K562 (cell line): ENCODE measurements around the gene CSK. TPM values are rescaled to one million over a fixed set of nuclear protein-coding genes. Genes with fewer than 3 reads are reported as not detected.

Experiments used
- ATAC-seq: fragments of 200-7000 bp; cut with Tn5 transposase; 3 replicates; pipeline ENCODE4 v1.9.1; 2020; ENCODE audit warnings: moderate library complexity
- BruUV-seq: library from RNA; stranded (reverse); fragments of 400-500 nt; replicated peaks from 2 replicates; lab custom pipeline; 2021; lab: Mats Ljungman, UMichigan
- CTCF ChIA-PET: fragments of 300-600 bp; formaldehyde crosslinking; extraction: SDS; loops from one replicate; lab custom pipeline; 2021; ENCODE audit warnings: low intra/inter-chr PET ratio; lab: Yijun Ruan, JAX
- POLR2A ChIA-PET: fragments of 300-600, 350-650 bp; sonication (Branson Sonifier 250); formaldehyde crosslinking; extraction: SDS; loops from one replicate; lab custom pipeline; 2021; ENCODE audit warnings: antibody characterized with exemption, inconsistent platforms; lab: Yijun Ruan, JAX
- DNase-seq, 4 experiments: peaks; one replicate each; pipeline versions ENCODE4 v3.0.0 to v3.0.0-alpha.2; 2011 to 2018; ENCODE audit warnings: low spot score in 3 of 4, mixed read lengths in 3 of 4; ENCODE audit errors: extremely low read depth in 1 of 4
- FAIRE-seq: peaks from 2 replicates; lab custom pipeline; 2011; peaks lifted over from hg19 to GRCh38; lab: Jason Lieb, UNC
- H2AFZ ChIP-seq: 2 replicates; pipeline ENCODE4 v1.6.0; 2011; ENCODE audit warnings: low read depth, low read length, control low read depth, inconsistent platforms
- H3K27ac ChIP-seq: fragments of 200-600 bp; 3 replicates; pipeline ENCODE4 v1.8.0; 2011; ENCODE audit warnings: low read depth, mild to moderate bottlenecking, control low read depth, inconsistent platforms, low read length, moderate library complexity, mixed read lengths; ENCODE audit errors: extremely low read depth
- H3K27me3 ChIP-seq, 2 experiments: fragments of 300-600 bp in 1 of 2; 2 replicates in 1 of 2; 3 replicates in 1 of 2; pipeline versions ENCODE4 v1.6.0 to v1.8.0; 2011; ENCODE audit warnings: inconsistent platforms in 2 of 2, low read length in 2 of 2, mild to moderate bottlenecking in 1 of 2, mixed read lengths in 1 of 2, moderate library complexity in 1 of 2; ENCODE audit not compliant: control insufficient read depth in 2 of 2, insufficient read depth in 2 of 2
- H3K36me3 ChIP-seq: fragments of 300-600 bp; 3 replicates; pipeline ENCODE4 v1.8.0; 2011; ENCODE audit warnings: mild to moderate bottlenecking, low read length, inconsistent platforms; ENCODE audit not compliant: control insufficient read depth, insufficient read depth
- H3K4me1 ChIP-seq, 2 experiments: fragments of 200-600 bp in 1 of 2; replicated peaks in 1 of 2; 2 replicates in 1 of 2; 3 replicates in 1 of 2; pipeline versions ENCODE4 v1.5.1 to v1.8.0; 2011; ENCODE audit warnings: inconsistent platforms in 2 of 2, low read length in 2 of 2, mild to moderate bottlenecking in 1 of 2, mixed read lengths in 1 of 2, moderate library complexity in 1 of 2; ENCODE audit not compliant: control insufficient read depth in 2 of 2, insufficient read depth in 2 of 2
- H3K4me2 ChIP-seq: 2 replicates; pipeline ENCODE4 v1.6.1; 2011; ENCODE audit warnings: low read length, control low read depth, inconsistent platforms, mixed read lengths; ENCODE audit not compliant: insufficient read depth
- H3K4me3 ChIP-seq: fragments of 200-600 bp; sonication (generic), shearing (Covaris generic); 2 replicates; pipeline ENCODE4 v1.5.1; 2016; ENCODE audit warnings: control low read depth, inconsistent platforms
- H3K79me2 ChIP-seq: fragments of 200-600 bp; 3 replicates; pipeline ENCODE4 v1.8.0; 2011; ENCODE audit warnings: low read length, inconsistent platforms; ENCODE audit not compliant: control insufficient read depth, insufficient read depth
- H3K9ac ChIP-seq, 2 experiments: 2 replicates each; pipeline versions ENCODE4 v1.6.0 to v1.6.1; 2011; ENCODE audit warnings: low read depth in 2 of 2, low read length in 2 of 2, control low read depth in 1 of 2, inconsistent platforms in 1 of 2, mild to moderate bottlenecking in 1 of 2, mixed read lengths in 1 of 2; ENCODE audit not compliant: insufficient read depth in 1 of 2
- H3K9me1 ChIP-seq: one replicate; pipeline ENCODE4 v1.6.0; 2011; ENCODE audit warnings: inconsistent platforms, mild to moderate bottlenecking, low read length, moderate library complexity; ENCODE audit not compliant: control insufficient read depth, insufficient read depth
- H3K9me3 ChIP-seq: replicated peaks from 2 replicates; pipeline ENCODE4 v1.5.1; 2011; ENCODE audit warnings: low read depth, low read length, inconsistent platforms; ENCODE audit not compliant: control insufficient read depth, insufficient read depth
- H4K20me1 ChIP-seq: replicated peaks from 2 replicates; pipeline ENCODE4 v1.6.1; 2011; ENCODE audit warnings: low read length, inconsistent platforms, mixed read lengths; ENCODE audit not compliant: control insufficient read depth, insufficient read depth
- CREM ChIP-seq: IDR thresholded peaks from 2 replicates; pipeline ENCODE4 v1.6.1; 2014; ENCODE audit warnings: antibody characterized with exemption, low read depth
- DEAF1 ChIP-seq: fragments of 450-650 bp; formaldehyde crosslinking; IDR thresholded peaks from 2 replicates; pipeline ENCODE4 v1.4.0; 2020; ENCODE audit warnings: mild to moderate bottlenecking, moderate library complexity
- HCFC1 ChIP-seq: IDR thresholded peaks from 2 replicates; pipeline ENCODE4 v1.6.1; 2012; ENCODE audit warnings: low read depth, low read length, improper control_type of control experiment
- HMGXB4 ChIP-seq: sonication (generic); formaldehyde crosslinking; IDR thresholded peaks from 2 replicates; pipeline ENCODE4 v1.8.1; 2023; ENCODE audit warnings: mild to moderate bottlenecking, missing genetic modification reagents
- IRF9 ChIP-seq: fragments of 450-650 bp; IDR thresholded peaks from 2 replicates; pipeline ENCODE4 v1.6.1; 2016; ENCODE audit warnings: missing biosample characterization, missing genetic modification characterization
- JUND ChIP-seq, 2 experiments: IDR thresholded peaks; 2 replicates in 1 of 2; 3 replicates in 1 of 2; pipeline ENCODE4 v1.6.1; 2011; ENCODE audit warnings: borderline replicate concordance in 2 of 2, low read depth in 2 of 2, low read length in 2 of 2, improper control_type of control experiment in 1 of 2, missing biosample characterization in 1 of 2, missing genetic modification characterization in 1 of 2, missing genetic modification reagents in 1 of 2
- NCOA4 ChIP-seq: fragments of 450-650 bp; IDR thresholded peaks from 2 replicates; pipeline ENCODE4 v1.6.1; 2018; ENCODE audit warnings: mild to moderate bottlenecking; ENCODE audit not compliant: partially characterized antibody
- POLR2G ChIP-seq: fragments of 200-400 bp; formaldehyde crosslinking; IDR thresholded peaks from 2 replicates; pipeline ENCODE4 v1.6.1; 2017; ENCODE audit warnings: low read depth, mild to moderate bottlenecking, antibody characterized with exemption, low read length, moderate library complexity
- SMARCC2 ChIP-seq: fragments of 450-650 bp; IDR thresholded peaks from 2 replicates; pipeline ENCODE4 v1.6.1; 2017; ENCODE audit warnings: antibody characterized with exemption, moderate library complexity, mild to moderate bottlenecking, low read depth
- STAT6 ChIP-seq: sonication (generic); formaldehyde crosslinking; IDR thresholded peaks from 2 replicates; pipeline ENCODE4 v1.8.1; 2023; ENCODE audit warnings: mild to moderate bottlenecking, missing genetic modification reagents
- TAF7 ChIP-seq: fragments of 450-650 bp; IDR thresholded peaks from 2 replicates; pipeline ENCODE4 v1.6.1; 2016; ENCODE audit warnings: missing genetic modification characterization, missing compliant biosample characterization
- ZFX ChIP-seq: sonication (generic); formaldehyde crosslinking; IDR thresholded peaks from 2 replicates; pipeline ENCODE4 v1.8.0; 2022; ENCODE audit warnings: mild to moderate bottlenecking, missing genetic modification reagents, moderate library complexity
- ZNF23 ChIP-seq: fragments of 250-450 bp; sonication (Bioruptor Pico); IDR thresholded peaks from 2 replicates; pipeline ENCODE4 v1.4.0; 2020; ENCODE audit warnings: mild to moderate bottlenecking
- WGBS: fragments of 100-300 bp; shearing (Covaris generic); methylation state at CpG from one replicate; pipeline ENCODE4 v1.1.6; 2016; ENCODE audit warnings: low coverage, mixed read lengths; ENCODE audit not compliant: insufficient coverage; ENCODE audit errors: missing lambda C conversion rate; 5-methylcytosine and 5-hydroxymethylcytosine counted together
- in situ Hi-C: fragments of 300-500 bp; cut with MboI; formaldehyde crosslinking; loops from 4 replicates; pipeline ENCODE4 v1.15.0; 2018; ENCODE audit warnings: inconsistent platforms, mixed read lengths
- intact Hi-C: fragments of 100-400 bp; cut with micrococcal nuclease; formaldehyde crosslinking; loops from 2 replicates; pipeline ENCODE4 v1.14.2; 2022
- polyA plus RNA-seq, 8 experiments: library from polyadenylated mRNA; depleted of rRNA in 4 of 8; stranded (reverse) in 5 of 8; unstranded in 3 of 8; fragments of >200 nt; fragmentation: Nextera tagmentation in 2 of 8; fragmentation: Illumina TruSeq in 1 of 8; extraction: Ambion mirVana in 2 of 8; extraction: Trizol in 1 of 8; gene quantifications; 2 replicates each; pipeline versions ENCODE4 v1.2.1 to v1.2.3, GENCODE V29; 2011 to 2014; ENCODE audit warnings: inconsistent platforms in 1 of 8, missing spikeins in 1 of 8
- total RNA-seq, 7 experiments: library from RNA; depleted of rRNA in 6 of 7; stranded (reverse); fragments of >200 nt in 6 of 7; fragmentation: Illumina TruSeq in 2 of 7; extraction: Trizol in 2 of 7; gene quantifications; 2 replicates each; pipeline versions ENCODE4 v1.2.1 to v1.2.3, GENCODE V29; 2011 to 2021; ENCODE audit warnings: low replicate concordance in 1 of 7

Gene CSK
- total and polyA plus RNA-seq, 9 of the 15 experiments (the other 6 are each of a cell fraction or from before 2014, with no cell fraction given): 1.5 to 112 (median 22.5) TPM

- no peak overlapping the region for H3K4me2 ChIP-seq
- 44% methylated on average over 17 of the region's 18 CpGs for WGBS
- peak; percentile 99 for ATAC-seq
- H4K20me1 ChIP-seq: peaks cover 14% of the 10 kb centered on the region
- CTCF ChIA-PET: interaction anchor here (0.7 to 2.3 kb wide), 5 partner anchors 12 to 426 kb away, joined by 3 to 41 read pairs (median 3); no protein-coding TSS in a partner anchor
- BruUV-seq: no TSS peak
- peaks cover 10% of the 10 kb centered on the region for H3K9me1 ChIP-seq
- no peaks in the 10 kb centered on the region for H3K27me3 ChIP-seq
- no peak overlapping the region; a peak in 1 of 4 replicates for H3K9ac ChIP-seq
- POLR2A ChIA-PET: interaction anchor here (0.7 to 1.5 kb wide), 3 partner anchors 9 to 29 kb away, joined by 3 to 4 read pairs (median 3); no protein-coding TSS in a partner anchor
- H3K9me3 ChIP-seq: no peaks in the 10 kb centered on the region
- FAIRE-seq: peak; percentile 83
- H2AFZ ChIP-seq: no peak overlapping the region
- intact Hi-C loops (loop anchor here (1.0 kb wide), 2 partner anchors 29 to 150 kb away; no protein-coding TSS in a partner anchor), in situ Hi-C loops (no loop called here)
- peaks cover 0 to 43% of the 10 kb centered on the region in 2 experiments; a peak in 3 of 5 replicates for H3K4me1 ChIP-seq
- no peak overlapping the region for H3K27ac ChIP-seq
- no peak overlapping the region for H3K4me3 ChIP-seq
- H3K79me2 ChIP-seq: no peaks in the 10 kb centered on the region; the same call in 2 of the 3 replicates
- peak; percentile 84 to 95 (median 92) for DNase-seq
- H3K36me3 ChIP-seq: peaks cover 71% of the 10 kb centered on the region; the same call in 2 of the 3 replicates
- TF ChIP-seq NCOA4 (no peak), IRF9 (no peak), SMARCC2 (no peak), ZNF23 (CRISPR knock-in tag) (no peak), DEAF1 (CRISPR knock-in tag) (peak; percentile 66; the same call in 1 of the 2 replicates), ZFX (no peak), HCFC1 (0 out of 2 replicates have a peak, but pooled peaks have one; percentile 11), TAF7 (no peak), HMGXB4 (no peak), CREM (peak; percentile 79), JUND (IDR thresholded peaks at IDR 0.05; ENCODE audit: borderline replicate concordance, low read depth, low read length) (peak; percentile 31; the same call in 1 of the 2 replicates), JUND (tag; IDR thresholded peaks at IDR 0.05; ENCODE audit: borderline replicate concordance, low read depth, low read length) (no peak; the same call in 2 of the 3 replicates), STAT6 (CRISPR knock-in tag) (no peak), POLR2G (no peak)
Observed at GRCh38 chr15:74799856-74800558, 18.1 kb downstream of the CSK start.
